ENCODE measurements around the gene WARS2.

The WARS2 gene

DNA sequence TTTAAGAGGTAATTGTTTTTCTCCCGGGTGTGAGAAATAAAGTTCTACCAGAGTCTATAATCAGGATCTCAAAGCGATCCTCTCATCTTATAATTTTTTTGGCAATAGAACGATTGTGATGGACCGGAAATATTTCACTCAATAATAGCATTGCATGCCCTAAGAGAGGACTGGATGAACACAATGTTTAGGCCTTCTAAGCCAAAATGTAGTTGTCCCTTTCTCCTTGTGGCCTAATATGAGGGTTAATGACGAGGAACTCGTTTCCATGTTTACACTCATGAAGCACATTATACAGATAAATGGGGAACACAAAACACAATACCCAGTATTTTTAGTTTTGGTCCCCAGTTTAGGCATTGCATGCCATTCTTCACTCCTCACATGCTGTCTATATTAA lies 158.2 kb downstream of the WARS2 start:
- no peak for DNase-seq

DNA sequence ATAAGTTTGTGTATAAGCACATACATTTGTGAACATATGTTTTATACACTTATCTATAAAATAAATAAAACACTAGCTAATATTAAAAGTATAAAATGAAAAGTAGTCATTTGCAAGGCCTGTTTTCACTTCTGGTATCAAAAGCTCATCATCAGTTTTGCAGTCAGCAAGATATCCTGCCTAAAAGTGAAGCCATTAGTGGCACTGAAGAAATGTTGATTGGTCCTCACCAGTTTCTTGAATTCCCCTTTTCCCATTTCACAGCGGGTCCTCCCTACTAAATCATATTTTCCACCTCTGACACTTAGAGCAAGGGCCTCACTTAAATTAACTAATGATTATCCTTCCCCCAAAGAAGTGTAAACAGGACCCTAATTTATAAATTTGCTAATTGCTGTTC lies 159.0 kb downstream of the WARS2 start:
- DNase-seq = no peak
